Measurements from ENCODE around the gene TPK1. TPM values are rescaled to one million over a fixed set of nuclear protein-coding genes. Genes with fewer than 3 reads are reported as not detected.
A peak's percentile ranks its signal among the peaks of the same experiment; 100 is the strongest.

The TPK1 gene
- total and polyA plus RNA-seq, 2 of the 8 experiments (the other 6 are each of a cell fraction or from before 2014, with no cell fraction given), result 1.9 to 2.7 TPM

- no peaks in the 10 kb centered on the region for H3K79me1 ChIP-seq (ENCODE audit: low read depth, low read length)
- ChIA-PET CTCF (ENCODE audit: partially characterized antibody) (interaction anchor here (1.2 to 2.0 kb wide), 2 partner anchors 23 to 24 kb away, joined by 3 to 5 read pairs; no protein-coding TSS in a partner anchor), POLR2A (ENCODE audit: partially characterized antibody) (no interaction called here)
- no peak overlapping the region for H3K4me3 ChIP-seq (ENCODE audit: extremely low read depth in 1 of 4, insufficient read depth in 2 of 4, low read depth in 3 of 4, low read length in 4 of 4)
- H2BK15ac ChIP-seq (ENCODE audit: low read length), result no peak overlapping the region
- no peak overlapping the region for H4K5ac ChIP-seq (ENCODE audit: insufficient read length, low read depth, low read length)
- H2AK5ac ChIP-seq (ENCODE audit: low read depth, low read length), result no peak overlapping the region
- no peak overlapping the region for H3K9ac ChIP-seq (replicated peaks in 1 of 4; ENCODE audit: extremely low read depth in 1 of 4, low read depth in 3 of 4, low read length in 3 of 4)
- H2BK5ac ChIP-seq (ENCODE audit: low read depth, low read length), result no peak overlapping the region
- H3K4me1 ChIP-seq (replicated peaks in 1 of 4; ENCODE audit: control insufficient read depth in 3 of 4, insufficient read depth in 4 of 4, low read length in 3 of 4), result no peaks in the 10 kb centered on the region; a peak in 1 of 7 replicates
- H3K36me3 ChIP-seq (ENCODE audit: control insufficient read depth in 2 of 4, insufficient read depth in 4 of 4, low read length in 3 of 4), result no peaks in the 10 kb centered on the region
- no peak for FAIRE-seq
- no peak overlapping the region for H4K8ac ChIP-seq (ENCODE audit: extremely low read depth, insufficient read depth, low read length)
- H3K56ac ChIP-seq (replicated peaks; ENCODE audit: insufficient read length, low read depth, low read length), result no peak overlapping the region
- no peak overlapping the region for H2BK20ac ChIP-seq (ENCODE audit: low read length)
- H3K23ac ChIP-seq (ENCODE audit: insufficient read length), result no peak overlapping the region
- WGBS, 2 experiments (ENCODE audit: extremely low coverage in 1 of 2, insufficient coverage in 1 of 2, insufficient read length in 1 of 2, insufficient replicate concordance in 2 of 2, low coverage in 1 of 2, low lambda C conversion rate in 2 of 2, missing lambda C conversion rate in 1 of 2), result 81% methylated on average over 1 of the region's 1 CpG; no CpG with 5 or more reads in 1 of the 2 experiments
- H4K20me1 ChIP-seq (replicated peaks in 1 of 2; ENCODE audit: control insufficient read depth in 1 of 2, insufficient read depth in 2 of 2, low read length in 2 of 2), result no peaks in the 10 kb centered on the region
- H3K9me3 ChIP-seq (ENCODE audit: insufficient read depth in 2 of 2, low read depth in 1 of 2, low read length in 1 of 2), result no peaks in the 10 kb centered on the region
- peak; percentile 63; the same call in 1 of the 2 replicates for TF ChIP-seq TEAD4 (IDR thresholded peaks at IDR 0.05; ENCODE audit: low read depth, low read length)
- no peak for TF ChIP-seq JUN (IDR thresholded peaks at IDR 0.05; ENCODE audit: low read depth, low read length)
- no peak overlapping the region for H3K4me2 ChIP-seq (ENCODE audit: insufficient read depth in 1 of 2, low read depth in 2 of 2, low read length in 2 of 2)
- H3K27me3 ChIP-seq (replicated peaks in 1 of 4; ENCODE audit: control insufficient read depth in 3 of 4, extremely low read depth in 1 of 4, insufficient read depth in 3 of 4, low read length in 3 of 4), result no peaks in the 10 kb centered on the region; a peak in 1 of 7 replicates
- no peak overlapping the region for H3K18ac ChIP-seq (ENCODE audit: extremely low read depth, low read length)
- H2BK12ac ChIP-seq (ENCODE audit: low read depth, low read length), result no peak overlapping the region
- H3K23me2 ChIP-seq (ENCODE audit: low read depth, low read length), result no peaks in the 10 kb centered on the region
- H3K4ac ChIP-seq (replicated peaks; ENCODE audit: insufficient read length, low read depth, low read length), result no peak overlapping the region
- no peaks in the 10 kb centered on the region for H3K79me2 ChIP-seq (ENCODE audit: control insufficient read depth in 1 of 2, insufficient read depth in 2 of 2, low read length in 2 of 2)
- H2AFZ ChIP-seq (ENCODE audit: low read length), result peak overlapping the region; percentile 71; the same call in 1 of the 2 replicates
- no peak overlapping the region for H3K14ac ChIP-seq (ENCODE audit: insufficient read length)
- no peak overlapping the region for H4K91ac ChIP-seq (replicated peaks; ENCODE audit: insufficient read length, low read length)
- H3K27ac ChIP-seq (ENCODE audit: low read depth, low read length), result no peak overlapping the region
- H2BK120ac ChIP-seq (replicated peaks; ENCODE audit: low read depth, low read length), result no peak overlapping the region
- no peak for DNase-seq (ENCODE audit: low read depth in 1 of 2, low spot score in 2 of 2)
Observed at GRCh38 chr7:144762853-144763252, 73.0 kb downstream of the TPK1 start.

Measured in H1 (cell line).